CD4-positive, alpha-beta T cell treated with Interleukin-12 subunit alpha and Interleukin-12 subunit beta, for 1 hour (primary cell): ENCODE data around the gene SULF2.

Source experiments
- DNase-seq: peaks from one replicate; pipeline ENCODE4 v3.0.0-alpha.2; 2020

The SULF2 gene

DNA sequence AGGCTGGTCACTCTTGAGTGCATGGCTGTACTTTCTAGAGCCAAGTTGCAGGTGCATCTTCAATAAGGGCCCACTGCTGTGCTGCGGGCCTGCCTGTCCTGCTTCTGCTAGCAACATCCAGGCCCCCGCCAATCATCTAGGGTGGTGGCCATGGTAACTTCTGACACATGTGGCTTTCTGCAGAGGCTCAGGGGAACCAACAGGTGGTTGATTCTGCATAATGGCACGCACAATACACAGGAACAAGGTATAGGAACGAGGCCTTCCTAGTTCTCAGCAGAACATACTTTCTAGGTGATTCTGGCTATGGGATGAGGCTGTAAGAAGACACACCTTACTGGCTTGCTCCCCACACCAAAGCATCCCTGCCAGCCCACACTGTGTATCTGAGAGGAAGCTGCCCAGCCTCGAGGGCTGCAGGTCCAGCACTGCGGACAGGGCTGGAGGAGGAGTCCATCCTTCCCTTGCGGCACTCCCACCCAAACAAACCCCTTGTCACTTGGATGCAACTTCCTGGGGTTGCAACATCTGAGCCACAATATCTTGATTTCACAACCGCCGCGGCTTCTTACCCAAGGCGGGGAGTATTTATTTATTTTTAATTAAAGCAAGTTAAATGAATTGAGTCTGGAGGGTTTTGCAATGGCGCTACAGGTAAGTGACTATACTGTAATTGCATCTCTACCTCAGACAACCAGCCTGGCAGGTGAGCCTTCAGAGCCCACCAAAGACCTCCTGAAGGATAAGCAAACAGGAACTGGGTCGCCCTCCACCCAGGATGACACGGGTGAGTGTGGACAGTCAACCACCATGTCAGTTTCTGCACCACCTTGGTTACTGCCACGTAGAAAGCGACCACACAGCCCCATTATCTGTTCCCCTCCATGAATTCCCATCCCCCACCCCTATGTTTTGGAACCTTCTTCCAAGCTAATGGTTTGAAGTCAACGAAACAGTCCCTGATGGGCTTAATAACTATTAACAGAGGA lies 49.6 kb downstream of the SULF2 start:
- no peak for DNase-seq

GRCh38 chr20:47734870-47735269 lies 50.4 kb downstream of the SULF2 start:
- no peak for DNase-seq

DNA sequence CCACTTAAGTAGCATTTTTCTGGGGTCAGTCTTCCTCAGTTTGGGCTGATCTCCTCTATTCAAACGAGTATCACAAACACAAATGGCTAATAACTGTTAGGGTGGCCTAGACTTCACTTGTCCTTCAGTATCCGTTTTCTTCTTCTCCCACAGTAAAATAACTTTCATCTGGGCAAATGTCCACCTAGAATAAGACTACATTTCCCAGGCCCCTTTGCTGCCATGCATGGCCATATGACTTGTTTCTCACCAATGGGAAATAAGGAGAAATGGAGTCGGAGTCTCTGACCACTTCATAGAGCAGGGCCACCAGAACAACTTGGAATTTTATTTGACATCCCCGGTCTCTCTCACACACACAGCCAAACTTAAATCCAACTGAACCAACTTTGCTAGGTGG lies 51.4 kb downstream of the SULF2 start:
- DNase-seq, result no peak

DNA sequence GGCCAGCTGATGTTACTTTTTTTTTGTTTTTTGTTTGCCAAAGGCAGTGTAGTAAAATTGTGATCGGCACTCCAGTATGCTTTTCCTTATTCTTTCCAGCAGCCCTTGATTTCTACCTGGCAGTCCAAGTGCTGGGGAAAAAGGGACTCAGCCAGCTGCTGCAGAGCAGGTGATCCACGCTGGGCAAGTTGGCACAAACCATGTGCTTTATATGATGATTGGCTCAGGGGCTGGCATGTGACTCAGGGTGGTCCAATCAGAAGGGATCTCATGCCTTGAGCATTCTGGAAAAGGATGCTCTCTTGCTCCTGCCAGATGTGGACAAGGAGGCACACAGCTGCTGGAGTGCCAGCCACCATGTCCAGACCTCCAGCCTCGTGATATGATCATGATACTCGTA lies 54.5 kb downstream of the SULF2 start:
- DNase-seq, result no peak

DNA sequence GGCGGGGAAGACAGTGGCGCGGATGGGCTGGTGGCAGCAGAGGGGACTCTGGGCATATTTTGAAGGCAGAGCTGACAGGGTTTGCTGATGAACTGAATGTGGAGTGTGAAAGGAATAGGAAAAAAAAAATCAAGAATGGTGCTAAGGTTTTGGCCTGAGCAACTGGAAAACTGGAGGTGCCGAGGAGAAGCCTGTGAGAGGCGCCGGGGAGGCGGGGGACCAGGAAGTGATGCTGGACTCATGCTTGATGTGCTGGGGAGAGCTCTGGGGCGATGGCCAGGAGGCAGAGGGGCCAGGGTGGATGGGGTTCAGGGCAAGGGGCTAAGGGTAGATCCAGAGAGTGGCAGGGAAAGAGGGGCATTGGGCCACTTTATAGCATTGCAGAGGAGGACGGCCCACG lies 55.8 kb downstream of the SULF2 start:
- no peak for DNase-seq

DNA sequence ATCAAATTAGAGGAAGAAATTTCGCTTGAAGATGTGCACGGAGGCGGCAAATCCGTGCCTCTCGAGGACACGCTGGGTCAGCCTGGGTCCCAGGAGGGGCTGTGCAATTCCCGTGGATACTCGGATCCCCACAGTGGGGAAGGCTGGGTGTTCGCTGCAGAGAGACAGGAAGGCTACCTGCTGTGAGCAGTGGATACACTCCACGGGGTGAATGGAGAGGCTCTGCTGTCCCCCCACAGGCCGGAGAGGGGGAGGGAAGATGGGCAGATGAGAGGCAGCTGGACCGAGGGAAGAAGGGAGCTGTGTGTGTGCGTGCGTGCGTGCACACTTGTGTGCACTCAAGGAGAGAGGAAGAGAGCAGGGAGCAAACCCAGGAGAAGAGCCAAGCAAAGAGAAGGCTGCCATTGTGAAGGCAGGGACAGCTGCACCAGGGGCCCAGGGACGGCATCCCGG lies 57.3 kb downstream of the SULF2 start:
- DNase-seq, result no peak

DNA sequence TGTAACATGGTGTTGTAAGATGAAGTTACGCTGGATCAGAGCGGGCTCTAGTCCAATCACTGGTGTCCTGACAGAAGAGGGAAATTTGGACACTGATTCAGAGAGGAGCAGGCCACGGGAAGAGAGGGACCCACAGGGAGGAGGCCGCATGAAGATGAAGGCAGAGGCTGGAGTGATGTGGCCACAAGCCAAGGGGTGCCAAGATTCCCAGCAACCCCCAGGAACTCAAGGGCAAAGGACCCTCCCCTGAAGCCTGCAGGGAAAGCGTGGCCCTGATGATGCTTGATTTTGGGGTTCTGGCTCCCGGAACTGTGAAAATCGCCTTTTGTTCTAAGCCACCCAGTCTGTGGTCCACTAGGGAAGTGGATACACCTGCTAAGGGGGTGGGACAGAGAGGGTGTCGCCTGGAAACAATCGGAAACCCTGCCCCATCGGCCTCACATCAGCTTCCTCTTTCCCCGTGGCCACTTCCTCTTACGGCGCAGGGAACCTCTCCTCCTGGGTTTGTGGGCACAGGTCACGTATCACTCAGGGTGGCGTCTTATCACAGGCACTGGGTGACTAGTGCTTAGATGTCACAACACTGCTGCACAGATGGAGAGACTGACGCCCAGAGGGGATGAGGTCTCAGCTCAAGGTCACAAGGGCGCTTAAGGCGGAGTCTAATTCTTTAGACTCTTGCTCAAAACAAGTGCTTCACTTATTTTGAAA lies 58.0 kb downstream of the SULF2 start:
- peak; percentile 75 for DNase-seq

GRCh38 chr20:47726632-47727031 lies 58.6 kb downstream of the SULF2 start:
- DNase-seq, result no peak

DNA sequence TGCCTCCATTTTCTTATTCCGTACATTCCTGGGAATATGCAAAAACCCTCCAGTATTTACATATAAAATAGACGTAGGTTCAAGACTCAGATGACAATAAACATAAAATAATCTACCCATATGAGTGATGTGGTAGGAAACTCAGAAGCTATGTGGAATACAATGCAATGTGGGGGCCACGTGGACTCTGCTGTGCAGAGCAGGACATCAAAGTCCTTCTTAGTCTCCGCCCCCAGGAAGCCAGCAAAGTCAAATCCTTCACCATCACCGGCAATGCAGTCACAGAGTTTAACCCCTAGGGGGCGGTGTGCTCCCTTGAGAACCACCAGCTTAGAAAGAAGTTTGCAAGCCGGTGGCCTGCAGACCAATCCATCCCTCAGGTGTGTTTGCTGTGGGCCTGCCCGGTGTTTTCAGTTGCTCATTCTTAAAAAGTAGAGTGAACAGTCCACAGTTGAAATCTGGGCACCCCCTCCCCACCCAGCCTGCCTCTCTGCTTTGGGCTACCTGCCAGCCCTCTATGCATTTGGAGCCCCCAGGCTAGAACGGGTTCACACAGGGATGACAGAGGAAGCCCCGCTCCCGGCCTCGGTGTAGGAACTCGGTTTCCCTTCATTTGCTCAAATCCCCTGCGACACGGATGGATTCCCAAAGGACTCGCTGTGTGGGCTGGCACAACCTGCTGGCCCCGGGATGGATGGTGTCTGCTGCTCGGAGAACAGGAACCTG lies 59.9 kb downstream of the SULF2 start:
- DNase-seq, result peak; percentile 85

GRCh38 chr20:47724910-47725247 lies 60.4 kb downstream of the SULF2 start:
- DNase-seq, result no peak

GRCh38 chr20:47724396-47724795 lies 60.9 kb downstream of the SULF2 start:
- no peak for DNase-seq

DNA sequence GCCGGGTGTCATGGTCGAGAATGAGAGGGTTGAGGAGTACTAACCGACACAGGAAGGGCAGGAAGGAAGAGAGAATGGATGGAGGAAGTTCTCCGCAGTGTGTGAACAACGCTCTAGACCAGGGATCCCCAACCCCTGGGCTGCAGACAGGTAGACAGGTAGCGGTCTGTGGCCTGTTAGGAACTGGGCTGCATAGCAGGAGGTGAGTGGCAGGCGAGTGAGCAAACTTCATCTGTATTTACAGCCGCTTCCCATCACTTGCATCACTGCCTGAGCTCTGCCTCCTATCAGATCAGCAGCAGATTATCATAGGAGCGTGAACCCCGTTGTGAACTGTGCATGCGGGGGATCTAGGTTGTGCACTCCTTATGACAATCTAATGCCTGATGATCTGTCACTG lies 62.0 kb downstream of the SULF2 start:
- no peak for DNase-seq

DNA sequence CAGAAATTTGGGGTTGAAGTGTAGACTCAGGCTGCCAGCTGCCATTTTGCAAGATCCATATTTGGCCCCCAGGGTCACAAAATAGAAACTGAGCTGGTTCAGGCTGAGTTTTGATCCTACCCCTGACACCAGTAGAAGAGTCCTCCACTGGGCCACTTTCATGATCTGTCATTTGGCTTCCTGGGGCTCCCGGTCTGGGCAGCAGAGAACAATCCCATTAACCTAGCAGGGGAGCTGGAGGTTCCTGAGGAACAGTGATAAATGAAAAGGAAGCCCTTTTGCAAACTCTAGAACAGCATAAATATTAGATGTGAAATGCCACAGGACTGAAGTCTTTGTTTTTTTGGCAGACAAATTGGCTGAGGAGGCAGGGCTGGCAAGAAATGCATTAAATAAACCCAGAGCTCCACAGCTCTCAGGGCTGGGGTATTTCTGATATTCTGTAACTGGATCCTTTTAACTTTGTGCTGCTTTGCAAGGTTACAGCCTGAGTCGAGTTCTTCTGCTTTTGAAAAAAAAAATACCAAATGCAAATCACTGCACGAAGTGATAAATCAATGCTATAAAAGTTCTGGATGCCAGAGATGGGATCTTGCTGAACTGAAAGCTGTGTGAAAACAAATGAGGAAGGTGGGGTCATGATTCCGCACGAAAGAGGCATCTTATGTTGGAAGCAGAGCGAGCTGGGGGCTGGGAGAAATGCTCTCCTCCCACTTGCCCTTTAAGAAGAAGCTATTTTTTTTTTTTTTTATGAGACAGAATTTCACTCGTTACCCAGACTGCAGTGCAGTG lies 64.4 kb downstream of the SULF2 start:
- no peak for DNase-seq

- no peak for DNase-seq
Observed at GRCh38 chr20:47719625-47720024, 65.7 kb downstream of the SULF2 start.

GRCh38 chr20:47719211-47719610 lies 66.1 kb downstream of the SULF2 start:
- no peak for DNase-seq

GRCh38 chr20:47718398-47718797 lies 66.9 kb downstream of the SULF2 start:
- no peak for DNase-seq

GRCh38 chr20:47717421-47717820 lies 67.9 kb downstream of the SULF2 start:
- no peak for DNase-seq

GRCh38 chr20:47713878-47714450 lies 71.3 kb downstream of the SULF2 start:
- no peak for DNase-seq

DNA sequence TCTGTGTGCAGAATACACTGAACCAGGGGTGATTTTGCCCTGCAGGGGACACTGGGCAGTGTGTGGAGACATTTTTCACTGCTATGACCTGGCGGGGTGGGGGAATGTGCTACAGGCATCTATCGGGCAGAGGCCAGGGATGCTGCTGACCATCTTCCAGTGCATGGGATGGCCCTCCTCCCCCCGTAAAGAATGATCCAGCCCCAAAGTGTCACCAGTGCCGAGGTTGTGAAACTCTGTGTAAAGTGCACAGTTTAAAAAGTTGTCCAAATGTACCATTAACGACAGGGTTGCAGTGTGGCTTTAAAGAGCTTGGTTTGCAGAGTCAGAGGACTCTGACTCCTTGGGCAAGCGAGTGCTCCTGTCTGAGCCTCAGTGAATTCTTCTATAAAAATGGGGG lies 72.1 kb downstream of the SULF2 start:
- DNase-seq, result no peak

DNA sequence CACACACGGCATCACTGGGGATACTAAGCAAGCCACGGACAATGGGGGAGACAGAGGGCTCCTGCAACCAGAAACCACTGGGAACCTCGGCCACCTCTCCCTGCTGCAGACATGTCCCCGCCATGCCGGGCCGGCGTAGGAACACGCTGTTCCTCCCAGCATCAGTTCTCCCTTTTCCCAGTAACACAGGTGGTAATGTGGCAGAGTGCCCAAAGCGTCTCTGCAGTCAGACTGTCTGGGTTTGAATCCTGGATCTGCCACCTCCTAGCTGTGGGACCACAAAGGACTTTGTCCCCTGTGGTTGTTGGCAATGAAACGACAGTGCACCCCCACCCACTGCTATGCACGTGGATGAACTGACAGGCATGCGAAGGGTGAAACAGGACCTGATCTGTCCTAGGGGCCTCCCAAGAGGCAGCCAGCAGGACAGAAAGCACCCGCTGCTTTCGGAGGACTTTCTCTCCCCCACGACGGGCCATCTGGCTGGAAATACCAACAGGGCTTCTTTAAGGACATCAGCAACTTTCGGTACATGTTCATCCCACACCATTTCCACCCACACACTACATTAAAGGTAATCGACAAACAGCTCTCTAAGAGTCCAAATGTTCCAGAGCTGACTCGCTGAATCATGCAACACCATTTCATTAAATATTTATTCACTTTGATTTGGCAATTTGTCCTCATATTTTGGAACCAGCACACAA lies 74.1 kb downstream of the SULF2 start:
- DNase-seq, result no peak

GRCh38 chr20:47710665-47711045 lies 74.6 kb downstream of the SULF2 start:
- DNase-seq, result no peak
